PC-9 (cell line): ENCODE results near the gene PSMC2. TPM values are rescaled to one million over a fixed set of nuclear protein-coding genes. Genes with fewer than 3 reads are reported as not detected.

Experiments
- Bru-seq: library from RNA; stranded (reverse); fragments of 400-500 nt; gene quantifications from one replicate; lab custom pipeline; 2021; lab: Mats Ljungman, UMichigan
- BruChase-seq, 2 experiments: library from RNA; stranded (reverse); fragments of 400-500 nt; gene quantifications; one replicate each; lab custom pipeline; 2021; lab: Mats Ljungman, UMichigan
- BruUV-seq: library from RNA; stranded (reverse); fragments of 400-500 nt; replicated peaks from 2 replicates; lab custom pipeline; 2021; lab: Mats Ljungman, UMichigan
- CTCF ChIA-PET: fragments of 300-600 bp; sonication (Branson Sonifier 250); formaldehyde crosslinking; loops from one replicate; lab custom pipeline; 2022; ENCODE audit warnings: antibody characterized with exemption; lab: Charles Lee
- POLR2A ChIA-PET: fragments of 300-600 bp; sonication (Branson Sonifier 250); formaldehyde crosslinking; loops from one replicate; lab custom pipeline; 2022; ENCODE audit warnings: antibody characterized with exemption; ENCODE audit not compliant: unreplicated experiment; lab: Charles Lee
- DNase-seq, 2 experiments: peaks; one replicate each; pipeline versions ENCODE4 v3.0.0 to v3.0.0-alpha.2; 2015 to 2022; ENCODE audit warnings: mixed read lengths in 1 of 2
- H2AFZ ChIP-seq: fragments of 200-600 bp; sonication (generic); 2 replicates; pipeline ENCODE4 v1.8.1; 2017; ENCODE audit warnings: antibody characterized with exemption
- H3F3A ChIP-seq: fragments of 200-600 bp; sonication (generic); 2 replicates; pipeline ENCODE4 v1.8.1; 2017; ENCODE audit warnings: antibody characterized with exemption, mild to moderate bottlenecking, low read depth; ENCODE audit not compliant: insufficient read depth
- H3K27ac ChIP-seq: fragments of 200-600 bp; sonication (generic); 2 replicates; pipeline ENCODE4 v1.6.1; 2016; ENCODE audit warnings: mixed run types
- H3K27me3 ChIP-seq: fragments of 200-600 bp; sonication (generic); 2 replicates; pipeline ENCODE4 v1.6.1; 2016; ENCODE audit warnings: low read depth, mixed run types; ENCODE audit not compliant: insufficient read depth
- H3K36me3 ChIP-seq: fragments of 200-600 bp; sonication (generic); 2 replicates; pipeline ENCODE4 v1.6.1; 2016; ENCODE audit warnings: low read depth, mixed run types
- H3K4me1 ChIP-seq: fragments of 200-600 bp; sonication (generic); replicated peaks from 2 replicates; pipeline ENCODE4 v1.6.1; 2016; ENCODE audit warnings: mixed run types; ENCODE audit not compliant: insufficient read depth
- H3K4me2 ChIP-seq: fragments of 200-600 bp; sonication (generic); 2 replicates; pipeline ENCODE4 v1.6.1; 2017; ENCODE audit warnings: mixed run types
- H3K4me3 ChIP-seq: fragments of 200-600 bp; sonication (generic); 2 replicates; pipeline ENCODE4 v1.6.1; 2016; ENCODE audit warnings: mixed run types
- H3K79me2 ChIP-seq: fragments of 200-600 bp; sonication (generic); 2 replicates; pipeline ENCODE4 v1.6.1; 2017; ENCODE audit warnings: low read depth, mixed run types
- H3K9me2 ChIP-seq: fragments of 200-600 bp; sonication (generic); 2 replicates; pipeline ENCODE4 v1.8.1; 2017; ENCODE audit warnings: mild to moderate bottlenecking; ENCODE audit not compliant: insufficient read depth
- H3K9me3 ChIP-seq: fragments of 200-600 bp; sonication (generic); 2 replicates; pipeline ENCODE4 v1.8.1; 2016; ENCODE audit warnings: low read depth; ENCODE audit not compliant: insufficient read depth
- H4K20me1 ChIP-seq: fragments of 200-600 bp; sonication (generic); 2 replicates; pipeline ENCODE4 v1.8.1; 2017; ENCODE audit not compliant: insufficient read depth
- EZH2 ChIP-seq: fragments of 200-600 bp; sonication (generic); IDR thresholded peaks from 2 replicates; pipeline ENCODE4 v1.8.0; 2017; ENCODE audit warnings: antibody characterized with exemption, low read depth
- intact Hi-C: fragments of 100-400 bp; cut with micrococcal nuclease; formaldehyde crosslinking; loops from one replicate; pipeline ENCODE4 v1.10.0; 2022; ENCODE audit not compliant: unreplicated experiment
- long read RNA-seq: library from polyadenylated mRNA; stranded (forward); transcript quantifications from one replicate; pipeline ENCODE4 v2.0.0, GENCODE V29; 2022
- total RNA-seq: library from RNA; stranded (reverse); gene quantifications from 2 replicates; pipeline ENCODE4 v1.2.3, GENCODE V29; 2021
- TF ChIP-seq, protein P1 (sequence below): fragments of 200-600 bp; sonication (generic); conservative IDR thresholded peaks from 2 replicates; pipeline ENCODE4 v1.6.1; 2017; ENCODE audit warnings: mixed run types, antibody characterized with exemption, mild to moderate bottlenecking, moderate library complexity

PSMC2 gene
- total RNA-seq, result 138 and 196 TPM in 2 replicates
- Bru-seq, nascent RNA, result percentile 96 among the genes with signal in this experiment
- percentile 92 among the genes with signal in this experiment for BruChase-seq, experiment 1, labeled RNA remaining after a 2-hour chase
- BruChase-seq, experiment 2, labeled RNA remaining after a 6-hour chase, result percentile 97 among the genes with signal in this experiment
- long read RNA-seq, transcript PSMC2-201 (12 exons, 2,637 nt), result major isoform, 364 of 383 reads
- long read RNA-seq, partial matches to known transcripts, result 6 of 383 reads
- long read RNA-seq, other reads (novel, unspliced or antisense), result 13 of 383 reads

DNA sequence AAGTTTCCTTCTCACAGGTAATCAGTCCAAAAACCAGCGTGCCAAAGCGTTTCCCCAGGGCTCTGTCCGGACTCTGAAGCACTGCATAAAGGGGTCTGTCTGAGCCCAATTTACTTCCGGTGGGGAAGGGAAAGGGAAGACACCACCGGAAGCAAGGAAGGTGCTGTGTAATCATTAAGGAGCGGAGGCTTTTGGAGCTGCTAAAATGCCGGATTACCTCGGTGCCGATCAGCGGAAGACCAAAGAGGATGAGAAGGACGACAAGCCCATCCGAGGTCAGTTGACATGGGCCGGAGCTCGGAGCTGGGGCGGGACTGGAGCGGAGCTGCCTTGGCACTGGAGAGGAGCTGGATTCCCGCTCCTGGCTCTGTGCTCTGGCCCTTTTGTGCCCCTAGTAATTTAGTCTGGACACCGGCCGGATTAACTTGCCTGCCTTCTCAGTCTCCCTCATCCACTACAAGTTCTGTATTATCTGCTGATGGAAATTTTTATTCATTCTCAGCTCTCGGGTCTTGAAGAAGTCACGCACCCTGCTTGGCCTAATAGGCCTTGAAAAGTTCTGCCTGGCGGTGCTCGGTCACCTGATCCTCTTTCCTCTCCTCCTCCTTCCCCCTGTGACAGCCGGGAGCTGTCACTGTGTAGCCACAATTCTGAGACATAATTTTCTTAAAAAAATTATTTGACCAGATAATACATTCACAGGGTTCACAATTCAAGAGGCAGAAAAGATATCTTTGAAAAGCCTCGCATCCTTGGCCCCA is at the start of gene PSMC2:
Gene PSMC2, plus strand, starts transcription at position 137 of the 761 bp plus-strand sequence. Its CDS starts 69 bp downstream, at position 206.
- ChIA-PET POLR2A (interaction anchor here (0.7 kb wide), 1 partner anchor 590 kb away, joined by 3 read pairs; no protein-coding TSS in a partner anchor), CTCF (no interaction called here)
- no peak for TF ChIP-seq EZH2
- TF ChIP-seq, protein P1, sequence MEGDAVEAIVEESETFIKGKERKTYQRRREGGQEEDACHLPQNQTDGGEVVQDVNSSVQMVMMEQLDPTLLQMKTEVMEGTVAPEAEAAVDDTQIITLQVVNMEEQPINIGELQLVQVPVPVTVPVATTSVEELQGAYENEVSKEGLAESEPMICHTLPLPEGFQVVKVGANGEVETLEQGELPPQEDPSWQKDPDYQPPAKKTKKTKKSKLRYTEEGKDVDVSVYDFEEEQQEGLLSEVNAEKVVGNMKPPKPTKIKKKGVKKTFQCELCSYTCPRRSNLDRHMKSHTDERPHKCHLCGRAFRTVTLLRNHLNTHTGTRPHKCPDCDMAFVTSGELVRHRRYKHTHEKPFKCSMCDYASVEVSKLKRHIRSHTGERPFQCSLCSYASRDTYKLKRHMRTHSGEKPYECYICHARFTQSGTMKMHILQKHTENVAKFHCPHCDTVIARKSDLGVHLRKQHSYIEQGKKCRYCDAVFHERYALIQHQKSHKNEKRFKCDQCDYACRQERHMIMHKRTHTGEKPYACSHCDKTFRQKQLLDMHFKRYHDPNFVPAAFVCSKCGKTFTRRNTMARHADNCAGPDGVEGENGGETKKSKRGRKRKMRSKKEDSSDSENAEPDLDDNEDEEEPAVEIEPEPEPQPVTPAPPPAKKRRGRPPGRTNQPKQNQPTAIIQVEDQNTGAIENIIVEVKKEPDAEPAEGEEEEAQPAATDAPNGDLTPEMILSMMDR, result no peak
- Histone ChIP-seq H3K79me2 (peaks cover 80% of the 10 kb centered on the region), H2AFZ (peak within 1 kb of the TSS; percentile 93), H4K20me1 (peaks cover 43% of the 10 kb centered on the region), H3K36me3 (0 out of 2 replicates have a peak, but pooled peaks cover 6% of the 10 kb centered on the region), H3K4me3 (peak within 1 kb of the TSS; percentile 83), H3K27ac (peak within 1 kb of the TSS; percentile 71), H3K4me1 (peaks cover 42% of the 10 kb centered on the region), H3K9me3 (no peaks in the 10 kb centered on the region), H3F3A (peaks cover 4% of the 10 kb centered on the region), H3K27me3 (no peaks in the 10 kb centered on the region), H3K9me2 (no peaks in the 10 kb centered on the region), H3K4me2 (peak within 1 kb of the TSS; percentile 82)
- DNase-seq, result peak; percentile 83 to 87
- BruUV-seq, result TSS peak; percentile 54
- intact Hi-C loops, result no loop called here

DNA sequence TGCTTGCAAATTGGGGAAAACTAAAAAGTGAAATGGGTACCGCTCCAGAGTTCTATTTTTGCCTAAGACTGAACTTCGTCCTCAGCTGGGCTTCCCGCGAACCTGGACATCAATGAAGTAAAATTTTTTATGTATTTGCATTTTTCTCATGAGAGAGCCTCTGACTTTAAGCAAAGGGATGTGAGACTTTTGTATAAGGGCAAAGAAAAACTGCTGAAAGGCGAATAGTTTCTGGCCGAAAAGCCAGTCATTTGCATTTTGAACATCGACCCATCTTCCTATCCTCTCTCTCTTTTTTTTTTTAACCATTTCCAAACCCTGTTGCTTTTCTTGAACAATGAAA is 49.6 kb upstream of the PSMC2 start:
- Histone ChIP-seq H2AFZ (peak overlapping the region; percentile 90), H3K27me3 (no peaks in the 10 kb centered on the region), H3K9me2 (no peaks in the 10 kb centered on the region), H4K20me1 (peaks cover 5% of the 10 kb centered on the region; the same call in 1 of the 2 replicates), H3K27ac (peak overlapping the region; percentile 45; the same call in 1 of the 2 replicates), H3K36me3 (peaks cover 23% of the 10 kb centered on the region), H3K79me2 (peaks cover 21% of the 10 kb centered on the region), H3K4me2 (peak overlapping the region; percentile 86), H3K4me3 (peak overlapping the region; percentile 89), H3F3A (peaks cover 8% of the 10 kb centered on the region; the same call in 1 of the 2 replicates), H3K9me3 (no peaks in the 10 kb centered on the region), H3K4me1 (peaks cover 16% of the 10 kb centered on the region)
- no TSS peak for BruUV-seq
- intact Hi-C loops, result loop anchor here (1.0 to 10.0 kb wide), 4 partner anchors 46 to 203 kb away; partner anchors contain the start of genes DNAJC2 and NAPEPLD
- ChIA-PET POLR2A (interaction anchor here (0.6 kb wide), 2 partner anchors 8 to 98 kb away, joined by 4 to 18 read pairs; no protein-coding TSS in a partner anchor), CTCF (no interaction called here)
- TF ChIP-seq, protein P1, result no peak
- TF ChIP-seq EZH2, result no peak
- DNase-seq, result no peak

DNA sequence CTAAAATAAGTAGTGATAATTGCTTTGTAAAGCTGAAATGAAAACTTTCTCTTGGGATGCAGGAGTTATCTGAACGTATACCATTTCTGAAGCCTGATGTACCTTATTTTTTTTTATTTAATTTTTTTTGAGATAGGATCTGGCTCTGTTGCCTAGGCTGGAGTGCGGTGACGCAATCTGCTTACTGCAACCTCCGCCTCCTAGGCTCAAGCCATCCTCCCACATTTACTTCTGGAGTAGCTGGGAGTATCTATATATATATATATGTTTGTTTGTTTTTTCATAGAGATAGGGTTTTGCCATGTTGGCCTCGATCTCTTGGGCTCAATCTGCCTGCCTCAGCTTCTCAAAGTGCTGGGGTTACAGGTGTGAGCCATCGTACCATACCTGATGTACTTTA is 47.8 kb upstream of the PSMC2 start:
- Histone ChIP-seq H4K20me1 (peaks cover 5% of the 10 kb centered on the region; the same call in 1 of the 2 replicates), H3K4me1 (peaks cover 16% of the 10 kb centered on the region), H3K9me2 (no peaks in the 10 kb centered on the region), H3K79me2 (peaks cover 21% of the 10 kb centered on the region), H3K27ac (no peak overlapping the region), H3K4me2 (no peak overlapping the region), H3K36me3 (peaks cover 35% of the 10 kb centered on the region), H3K4me3 (no peak overlapping the region), H3K27me3 (no peaks in the 10 kb centered on the region), H3K9me3 (no peaks in the 10 kb centered on the region), H2AFZ (no peak overlapping the region), H3F3A (peaks cover 12% of the 10 kb centered on the region; the same call in 1 of the 2 replicates)
- no peak for TF ChIP-seq EZH2
- TF ChIP-seq, protein P1, result no peak
- no peak for DNase-seq
- ChIA-PET CTCF (no interaction called here), POLR2A (interaction anchor here (0.6 kb wide), 1 partner anchor 192 kb away, joined by 3 read pairs; no protein-coding TSS in a partner anchor)
- no TSS peak for BruUV-seq
- intact Hi-C loops, result loop anchor here (10.0 kb wide), 1 partner anchor 205 kb away; no protein-coding TSS in a partner anchor
